CD4-positive, alpha-beta T cell treated with Interleukin-10 for 1 hour (primary cell): ENCODE measurements around the gene LIME1.
"Not testable (repeated sequence)": the region's sequence is repeated elsewhere in the genome, so short reads cannot be mapped to it uniquely, and the experiment has no call there.

Experiments
- DNase-seq: peaks from one replicate; pipeline ENCODE4 v3.0.0-alpha.2; 2020

LIME1 gene

DNA sequence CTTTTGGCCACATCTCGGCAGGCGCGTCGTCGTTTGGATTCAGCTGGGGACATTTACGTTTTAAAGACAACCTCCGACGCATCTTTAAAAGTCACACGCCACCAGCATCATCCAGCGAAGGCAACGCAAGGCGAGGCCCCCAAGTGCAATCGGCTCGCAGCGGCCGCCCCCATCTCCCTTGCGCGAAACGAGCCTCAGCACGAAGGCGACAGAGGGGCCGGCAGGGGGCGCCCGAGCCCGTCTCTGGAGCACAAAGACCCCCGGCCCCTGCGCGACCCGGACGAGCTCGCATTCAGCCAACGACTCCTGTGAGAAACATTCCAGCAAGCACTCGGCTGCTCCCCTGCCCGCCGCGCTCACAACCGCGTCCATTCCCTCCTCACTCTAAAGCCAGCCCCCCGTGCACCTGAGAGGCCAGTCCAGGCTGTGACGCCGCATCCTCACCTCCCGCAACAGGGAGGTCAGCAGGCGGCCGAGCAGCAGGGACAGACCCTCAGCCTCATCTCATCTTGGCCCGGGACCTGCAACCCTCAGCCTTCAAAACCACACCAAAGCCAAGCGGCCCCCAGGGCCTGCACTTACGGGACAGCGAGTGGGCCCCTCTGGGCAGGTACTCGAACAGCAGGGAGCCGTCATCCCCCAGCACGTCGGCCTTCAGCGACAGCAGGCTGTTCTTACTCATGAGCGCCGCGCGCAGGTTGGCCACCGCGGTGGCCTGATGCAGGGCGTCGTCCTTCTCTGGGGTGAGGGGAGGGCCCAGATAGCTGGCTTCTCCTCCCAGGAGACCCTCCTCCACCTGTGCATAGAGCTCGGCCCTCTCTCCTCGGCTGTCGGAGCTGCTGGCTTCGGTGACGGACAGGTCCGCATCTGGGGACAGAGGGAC lies 38.9 kb downstream of the LIME1 start:
- peak; percentile 37 for DNase-seq

GRCh38 chr20:63776875-63777274 lies 40.4 kb downstream of the LIME1 start:
- DNase-seq = not testable (repeated sequence)

DNA sequence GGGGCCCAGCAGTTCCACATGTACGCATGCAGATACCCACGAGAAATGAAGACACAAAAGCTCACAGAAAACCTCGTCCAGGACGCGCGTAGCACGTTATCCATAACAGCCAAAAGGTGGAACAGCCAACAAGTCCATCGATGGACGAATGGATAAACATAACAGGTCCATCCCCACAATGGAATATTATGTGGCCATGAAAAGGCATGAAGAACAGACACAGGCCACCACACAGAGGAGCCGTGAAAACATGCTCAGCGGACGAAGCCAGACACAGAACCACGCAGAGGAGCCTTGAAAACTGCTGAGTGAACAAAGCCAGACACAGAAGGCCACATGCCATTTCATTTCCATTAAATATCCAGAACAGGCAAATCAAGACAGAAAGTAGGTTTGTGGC lies 41.1 kb downstream of the LIME1 start:
- DNase-seq = no peak

- DNase-seq = no peak
Measured at GRCh38 chr20:63778034-63778752, 41.7 kb downstream of the LIME1 start.

GRCh38 chr20:63778857-63779256 lies 42.4 kb downstream of the LIME1 start:
- DNase-seq = no peak

DNA sequence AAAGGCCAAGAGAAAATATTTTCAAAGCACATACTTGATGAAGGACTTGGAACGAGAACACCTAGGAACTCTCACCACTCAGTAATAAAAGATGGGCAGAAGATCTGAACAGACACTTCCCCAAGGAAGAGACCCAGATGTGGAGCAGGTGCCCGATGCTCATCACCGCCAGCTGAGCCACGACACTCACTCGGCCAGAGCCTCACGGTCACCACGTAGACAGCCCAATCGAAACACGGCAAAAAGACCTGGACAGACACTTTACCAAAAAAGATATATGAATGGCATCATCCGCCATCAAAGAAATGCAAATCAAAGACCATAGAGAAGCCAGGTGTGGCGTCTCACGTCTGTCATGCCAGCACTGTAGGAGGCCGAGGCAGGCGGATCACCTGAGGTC lies 44.7 kb downstream of the LIME1 start:
- no peak for DNase-seq

- peak; percentile 85 for DNase-seq
Measured at GRCh38 chr20:63782051-63782471, 45.6 kb downstream of the LIME1 start.

GRCh38 chr20:63782521-63782971 lies 46.1 kb downstream of the LIME1 start:
- DNase-seq = no peak

- DNase-seq = no peak
Measured at GRCh38 chr20:63783970-63784369, 47.5 kb downstream of the LIME1 start.

GRCh38 chr20:63785691-63786131 lies 49.2 kb downstream of the LIME1 start:
- no peak for DNase-seq

DNA sequence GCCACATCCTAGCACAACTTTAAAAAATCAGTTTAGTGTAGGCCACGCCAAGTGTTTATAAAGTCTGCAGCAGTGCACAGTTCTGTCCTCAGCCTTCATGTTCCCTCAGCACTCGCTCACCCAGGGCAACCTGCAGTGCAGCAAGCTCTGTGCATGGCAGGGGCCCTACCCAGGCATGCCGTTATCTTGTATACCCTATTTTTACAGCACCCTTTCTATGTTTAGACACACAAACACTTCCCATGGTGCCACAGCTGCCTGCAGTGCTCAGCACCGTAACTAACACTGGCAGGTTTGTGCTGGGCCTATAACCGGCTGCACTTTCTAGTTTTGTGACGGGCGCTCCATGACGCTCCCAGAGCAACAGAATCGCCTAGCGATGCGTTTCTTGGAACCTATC lies 50.8 kb downstream of the LIME1 start:
- DNase-seq = no peak

DNA sequence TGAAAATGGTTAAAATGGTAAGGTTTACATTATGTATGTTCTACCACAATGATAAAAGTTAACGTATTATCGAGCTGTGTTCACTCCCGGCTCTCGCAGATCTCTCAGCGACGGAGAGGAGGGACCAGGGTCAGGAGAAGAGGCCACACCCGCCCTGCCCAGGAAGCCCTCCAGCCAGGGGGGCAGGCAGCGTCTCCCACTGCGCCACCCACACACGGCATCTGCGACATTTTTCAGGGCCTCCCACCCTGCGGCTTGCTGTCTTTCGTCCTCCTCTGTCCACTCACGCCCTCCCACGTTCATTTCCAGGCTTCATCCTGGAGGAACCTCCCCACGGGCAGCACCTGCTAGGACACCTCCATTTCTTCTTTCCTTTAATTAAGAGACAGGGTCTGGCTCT lies 51.3 kb downstream of the LIME1 start:
- DNase-seq = no peak
